22Rv1 (cell line): ENCODE results near the gene GTF2H2C.
"Not testable (repeated sequence)": the region's sequence is repeated elsewhere in the genome, so short reads cannot be mapped to it uniquely, and the experiment has no call there.

Experiments used
- ZFX ChIP-seq: fragments of 450-650 bp; IDR thresholded peaks from 2 replicates; pipeline ENCODE4 v1.6.1; 2017; ENCODE audit warnings: antibody characterized with exemption, borderline replicate concordance
- TF ChIP-seq, protein P1 (sequence below): fragments of 450-650 bp; IDR thresholded peaks from 2 replicates; pipeline ENCODE4 v1.5.1; 2017; ENCODE audit warnings: mild to moderate bottlenecking

GRCh38 chr5:69542838-69543618 is 17.0 kb upstream of the GTF2H2C start:
- TF ChIP-seq, protein P1, sequence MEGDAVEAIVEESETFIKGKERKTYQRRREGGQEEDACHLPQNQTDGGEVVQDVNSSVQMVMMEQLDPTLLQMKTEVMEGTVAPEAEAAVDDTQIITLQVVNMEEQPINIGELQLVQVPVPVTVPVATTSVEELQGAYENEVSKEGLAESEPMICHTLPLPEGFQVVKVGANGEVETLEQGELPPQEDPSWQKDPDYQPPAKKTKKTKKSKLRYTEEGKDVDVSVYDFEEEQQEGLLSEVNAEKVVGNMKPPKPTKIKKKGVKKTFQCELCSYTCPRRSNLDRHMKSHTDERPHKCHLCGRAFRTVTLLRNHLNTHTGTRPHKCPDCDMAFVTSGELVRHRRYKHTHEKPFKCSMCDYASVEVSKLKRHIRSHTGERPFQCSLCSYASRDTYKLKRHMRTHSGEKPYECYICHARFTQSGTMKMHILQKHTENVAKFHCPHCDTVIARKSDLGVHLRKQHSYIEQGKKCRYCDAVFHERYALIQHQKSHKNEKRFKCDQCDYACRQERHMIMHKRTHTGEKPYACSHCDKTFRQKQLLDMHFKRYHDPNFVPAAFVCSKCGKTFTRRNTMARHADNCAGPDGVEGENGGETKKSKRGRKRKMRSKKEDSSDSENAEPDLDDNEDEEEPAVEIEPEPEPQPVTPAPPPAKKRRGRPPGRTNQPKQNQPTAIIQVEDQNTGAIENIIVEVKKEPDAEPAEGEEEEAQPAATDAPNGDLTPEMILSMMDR, result not testable (repeated sequence)
- TF ChIP-seq ZFX, result not testable (repeated sequence)
